ENCODE data around the gene C19orf81. TPM values are rescaled to one million over a fixed set of nuclear protein-coding genes. Genes with fewer than 3 reads are reported as not detected.
A peak's percentile ranks its signal among the peaks of the same experiment; 100 is the strongest.

The C19orf81 gene
- total RNA-seq, 1 donor from 2014 or later: not detected

- DNase-seq (ENCODE audit: low spot score in 2 of 2): peak; percentile 91 to 94
- no peak for FAIRE-seq
These were observed 8.6 kb downstream of the C19orf81 start for GRCh38 chr19:50657712-50658440.

GRCh38 chr19:50658441-50659317 lies 9.4 kb downstream of the C19orf81 start:
- FAIRE-seq (no peak), DNase-seq (ENCODE audit: low spot score in 2 of 2) (peak; percentile 96 to 97)

GRCh38 chr19:50659318-50660087 lies 10.3 kb downstream of the C19orf81 start:
- DNase-seq (ENCODE audit: low spot score in 2 of 2): no peak
- no peak for FAIRE-seq

- DNase-seq (ENCODE audit: low spot score in 2 of 2) (no peak), FAIRE-seq (no peak)
These were observed 10.8 kb downstream of the C19orf81 start for GRCh38 chr19:50660088-50660366.

GRCh38 chr19:50661023-50661422 lies 11.8 kb downstream of the C19orf81 start:
- DNase-seq (ENCODE audit: low spot score in 2 of 2) (no peak), FAIRE-seq (no peak)

GRCh38 chr19:50661766-50662650 lies 12.8 kb downstream of the C19orf81 start:
- no peak for DNase-seq (ENCODE audit: low spot score in 2 of 2)
- no peak for FAIRE-seq

GRCh38 chr19:50662651-50663481 lies 13.6 kb downstream of the C19orf81 start:
- DNase-seq (ENCODE audit: low spot score in 2 of 2) (no peak), FAIRE-seq (no peak)

GRCh38 chr19:50663482-50663790 lies 14.2 kb downstream of the C19orf81 start:
- FAIRE-seq (no peak), DNase-seq (ENCODE audit: low spot score in 2 of 2) (no peak)

GRCh38 chr19:50664204-50664603 lies 15.0 kb downstream of the C19orf81 start:
- DNase-seq (ENCODE audit: low spot score in 2 of 2) (no peak), FAIRE-seq (no peak)

- FAIRE-seq (no peak), DNase-seq (ENCODE audit: low spot score in 2 of 2) (no peak)
These were observed 17.3 kb downstream of the C19orf81 start for GRCh38 chr19:50666346-50667176.

- no peak for DNase-seq (ENCODE audit: low spot score in 2 of 2)
- FAIRE-seq: no peak
These were observed 18.0 kb downstream of the C19orf81 start for GRCh38 chr19:50667177-50667758.

- FAIRE-seq (no peak), DNase-seq (ENCODE audit: low spot score in 2 of 2) (no peak)
These were observed 18.6 kb downstream of the C19orf81 start for GRCh38 chr19:50667759-50668231.

- DNase-seq (ENCODE audit: low spot score in 2 of 2): no peak
- FAIRE-seq: no peak
These were observed 19.2 kb downstream of the C19orf81 start for GRCh38 chr19:50668416-50668815.

- FAIRE-seq: no peak
- DNase-seq (ENCODE audit: low spot score in 2 of 2): no peak
These were observed 19.6 kb downstream of the C19orf81 start for GRCh38 chr19:50668879-50669278.

- DNase-seq (ENCODE audit: low spot score in 2 of 2): peak in 1 of 2 donors; percentile 74
- no peak for FAIRE-seq
These were observed 20.3 kb downstream of the C19orf81 start for GRCh38 chr19:50669302-50670101.

- DNase-seq (ENCODE audit: low spot score in 2 of 2) (no peak), FAIRE-seq (no peak)
These were observed 20.8 kb downstream of the C19orf81 start for GRCh38 chr19:50670102-50670380.

GRCh38 chr19:50673118-50673517 lies 23.9 kb downstream of the C19orf81 start:
- DNase-seq (ENCODE audit: low spot score in 2 of 2): no peak
- no peak for FAIRE-seq
